ENCODE measurements around the gene CROCC2.

GRCh38 chr2:241030333-241030680, 124.2 kb downstream of the CROCC2 start:
- no peak for TF ChIP-seq CTCF (IDR thresholded peaks at IDR 0.05; ENCODE audit: low read depth, low read length, poor library complexity, severe bottlenecking)
- TF ChIP-seq EZH2phosphoT487 (IDR thresholded peaks at IDR 0.05; ENCODE audit: borderline replicate concordance, low read length): no peak
